Activated CD4-positive, alpha-beta T cell treated with anti-CD3 and anti-CD28 coated beads for 36 hours (primary cell): ENCODE data around the gene CEP85L. TPM values are rescaled to one million over a fixed set of nuclear protein-coding genes. Genes with fewer than 3 reads are reported as not detected.
A peak's percentile ranks its signal among the peaks of the same experiment; 100 is the strongest.

Experiments
- ATAC-seq: fragments of 200-7000 bp; cut with Tn5 transposase; one replicate; pipeline ENCODE4 v1.10.0; 2021; ENCODE audit warnings: mild to moderate bottlenecking, moderate library complexity
- CTCF ChIA-PET: fragments of 350-600 bp; sonication (Branson Sonifier 250); formaldehyde crosslinking; loops from one replicate; lab custom pipeline; 2021; ENCODE audit warnings: antibody characterized with exemption; lab: Charles Lee
- POLR2A ChIA-PET: fragments of 350-600 bp; sonication (Branson Sonifier 250); formaldehyde crosslinking; loops from one replicate; lab custom pipeline; 2021; ENCODE audit warnings: antibody characterized with exemption, inconsistent platforms; lab: Charles Lee
- DNase-seq: peaks from one replicate; pipeline ENCODE4 v3.0.0-alpha.2; 2020
- H3K27ac Mint-ChIP-seq: one replicate; pipeline ENCODE4 v1.8.0; 2021; ENCODE audit warnings: mixed read lengths
- H3K27me3 Mint-ChIP-seq: one replicate; pipeline ENCODE4 v1.8.0; 2021; ENCODE audit warnings: mixed read lengths
- H3K36me3 Mint-ChIP-seq: one replicate; pipeline ENCODE4 v1.8.0; 2021; ENCODE audit warnings: low read depth, mixed read lengths
- H3K4me1 Mint-ChIP-seq: one replicate; pipeline ENCODE4 v1.8.0; 2021; ENCODE audit warnings: mixed read lengths
- H3K4me3 Mint-ChIP-seq: one replicate; pipeline ENCODE4 v1.8.0; 2021; ENCODE audit warnings: mild to moderate bottlenecking, moderate library complexity, mixed read lengths
- H3K9me3 Mint-ChIP-seq: one replicate; pipeline ENCODE4 v1.8.0; 2021; ENCODE audit warnings: low read depth, mixed read lengths
- intact Hi-C, 2 experiments: fragments of 100-400 bp; cut with DNase I in 1 of 2; cut with micrococcal nuclease in 1 of 2; formaldehyde crosslinking; loops; one replicate each; pipeline versions ENCODE4 v1.14.2 to v1.15.1; 2022 to 2024; cut with DNase I, micrococcal nuclease
- total RNA-seq, 2 experiments: library from RNA; stranded (reverse); gene quantifications; one replicate each; pipeline ENCODE4 v1.2.3, GENCODE V29; 2021

The CEP85L gene
- total RNA-seq, 2 experiments from 2014 or later: 29.5 to 29.7 TPM

GRCh38 chr6:118644007-118644406, 7.4 kb downstream of the CEP85L start:
- H3K4me3 Mint-ChIP-seq: no peak overlapping the region
- ChIA-PET CTCF (interaction anchor here (0.6 to 0.9 kb wide), 2 partner anchors 14 to 50 kb away, joined by 3 to 4 read pairs; no protein-coding TSS in a partner anchor), POLR2A (no interaction called here)
- H3K27me3 Mint-ChIP-seq: no peaks in the 10 kb centered on the region
- intact Hi-C loops: no loop called here
- no peaks in the 10 kb centered on the region for H3K9me3 Mint-ChIP-seq
- peaks cover 53% of the 10 kb centered on the region for H3K4me1 Mint-ChIP-seq
- H3K36me3 Mint-ChIP-seq: peaks cover 10% of the 10 kb centered on the region
- no peak overlapping the region for H3K27ac Mint-ChIP-seq
- DNase-seq: no peak
- peak; percentile 36 for ATAC-seq

DNA sequence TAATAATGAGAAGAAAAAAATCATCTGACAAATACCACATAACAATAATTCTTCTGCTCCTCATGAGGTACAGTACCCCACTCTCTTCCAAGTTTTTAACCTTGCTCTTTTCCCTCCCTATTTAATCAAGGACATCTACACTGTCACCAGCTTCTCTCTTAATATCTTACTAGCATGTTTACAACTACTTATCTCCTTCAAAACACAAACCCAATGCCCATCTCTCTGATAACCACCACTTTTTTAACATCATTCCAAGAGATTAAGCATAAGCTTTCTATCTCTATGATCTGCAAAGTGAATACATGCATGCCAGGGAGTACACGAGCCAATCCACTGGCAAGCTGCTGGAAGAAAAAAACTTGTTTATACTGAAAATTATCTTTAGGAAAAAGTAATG, 10.3 kb downstream of the CEP85L start:
- no peak overlapping the region for H3K4me3 Mint-ChIP-seq
- intact Hi-C loops: no loop called here
- no peak for DNase-seq
- no peak for ATAC-seq
- ChIA-PET POLR2A (interaction anchor here (0.6 kb wide), 1 partner anchor 24 kb away, joined by 3 read pairs; no protein-coding TSS in a partner anchor), CTCF (interaction anchor here (1.1 to 1.8 kb wide), 3 partner anchors 9 to 10 kb away, joined by 3 to 6 read pairs (median 4); partner anchors contain the start of gene CEP85L)
- peaks cover 66% of the 10 kb centered on the region for H3K4me1 Mint-ChIP-seq
- H3K27ac Mint-ChIP-seq: no peak overlapping the region
- no peaks in the 10 kb centered on the region for H3K27me3 Mint-ChIP-seq
- H3K36me3 Mint-ChIP-seq: peaks cover 17% of the 10 kb centered on the region
- peaks cover 2% of the 10 kb centered on the region for H3K9me3 Mint-ChIP-seq

GRCh38 chr6:118639054-118639964, 12.1 kb downstream of the CEP85L start:
- intact Hi-C loops: no loop called here
- peaks cover 2% of the 10 kb centered on the region for H3K9me3 Mint-ChIP-seq
- peaks cover 69% of the 10 kb centered on the region for H3K4me1 Mint-ChIP-seq
- DNase-seq (no peak), ATAC-seq (peak; percentile 51)
- H3K36me3 Mint-ChIP-seq: peaks cover 14% of the 10 kb centered on the region
- ChIA-PET CTCF (interaction anchor here (0.9 to 2.3 kb wide), 8 partner anchors 11 to 471 kb away, joined by 3 to 6 read pairs (median 4); no protein-coding TSS in a partner anchor), POLR2A (interaction anchor here (0.5 kb wide), 1 partner anchor 70 kb away, joined by 3 read pairs; no protein-coding TSS in a partner anchor)
- H3K27ac Mint-ChIP-seq: no peak overlapping the region
- no peaks in the 10 kb centered on the region for H3K27me3 Mint-ChIP-seq
- H3K4me3 Mint-ChIP-seq: no peak overlapping the region

DNA sequence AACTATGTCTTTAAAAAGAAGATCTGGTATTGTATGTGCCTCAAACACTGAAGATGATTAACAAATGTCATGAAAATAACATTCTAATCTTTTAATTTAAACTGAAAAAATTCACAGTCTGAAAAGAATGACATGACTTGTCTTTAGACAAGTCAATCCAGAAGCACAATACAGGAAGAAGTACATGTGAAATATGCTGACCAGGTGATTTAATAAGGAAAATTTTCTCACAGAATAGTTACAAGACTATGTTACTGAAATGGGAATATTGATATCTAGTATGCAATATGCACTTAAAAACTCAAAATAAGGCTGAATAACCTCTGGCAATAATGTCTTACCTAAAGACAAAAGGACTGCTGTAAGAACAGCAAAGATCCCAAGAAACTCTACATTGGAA, 13.1 kb downstream of the CEP85L start:
- Mint-ChIP-seq H3K36me3 (peaks cover 16% of the 10 kb centered on the region), H3K27ac (no peak overlapping the region), H3K9me3 (peaks cover 2% of the 10 kb centered on the region), H3K4me3 (no peak overlapping the region), H3K27me3 (no peaks in the 10 kb centered on the region), H3K4me1 (peaks cover 65% of the 10 kb centered on the region)
- POLR2A ChIA-PET: no interaction called here
- intact Hi-C loops: no loop called here
- ATAC-seq: no peak
- CTCF ChIA-PET: interaction anchor here (1.5 to 2.3 kb wide), 2 partner anchors 73 to 97 kb away, joined by 3 to 6 read pairs; no protein-coding TSS in a partner anchor
- DNase-seq: no peak

- no peak overlapping the region for H3K27ac Mint-ChIP-seq
- no peak overlapping the region for H3K4me3 Mint-ChIP-seq
- ATAC-seq (no peak), DNase-seq (no peak)
- H3K27me3 Mint-ChIP-seq: no peaks in the 10 kb centered on the region
- peaks cover 28% of the 10 kb centered on the region for H3K36me3 Mint-ChIP-seq
- peaks cover 73% of the 10 kb centered on the region for H3K4me1 Mint-ChIP-seq
- ChIA-PET POLR2A (interaction anchor here (0.7 kb wide), 2 partner anchors 145 to 149 kb away, joined by 3 to 4 read pairs; no protein-coding TSS in a partner anchor), CTCF (interaction anchor here (1.0 to 2.6 kb wide), 8 partner anchors 10 to 141 kb away, joined by 3 to 7 read pairs (median 4); partner anchors contain the start of gene CEP85L)
- peaks cover 2% of the 10 kb centered on the region for H3K9me3 Mint-ChIP-seq
- intact Hi-C loops: no loop called here
Measured at GRCh38 chr6:118635909-118636735, 15.3 kb downstream of the CEP85L start.

GRCh38 chr6:118632359-118632758, 19.0 kb downstream of the CEP85L start:
- peak; percentile 75 for ATAC-seq
- Mint-ChIP-seq H3K27ac (no peak overlapping the region), H3K4me3 (no peak overlapping the region)

GRCh38 chr6:118630923-118631322, 20.5 kb downstream of the CEP85L start:
- ATAC-seq (no peak), DNase-seq (no peak)
- H3K9me3 Mint-ChIP-seq: peaks cover 8% of the 10 kb centered on the region
- H3K4me1 Mint-ChIP-seq: peaks cover 69% of the 10 kb centered on the region
- no peak overlapping the region for H3K4me3 Mint-ChIP-seq
- intact Hi-C loops: no loop called here
- ChIA-PET POLR2A (no interaction called here), CTCF (interaction anchor here (1.3 kb wide), 1 partner anchor 24 kb away, joined by 4 read pairs; no protein-coding TSS in a partner anchor)
- no peak overlapping the region for H3K27ac Mint-ChIP-seq
- H3K36me3 Mint-ChIP-seq: peaks cover 58% of the 10 kb centered on the region
- no peaks in the 10 kb centered on the region for H3K27me3 Mint-ChIP-seq

More at GRCh38 chr6:118632359-118632758, 19.0 kb downstream of the CEP85L start:
- Mint-ChIP-seq H3K4me1 (peaks cover 70% of the 10 kb centered on the region), H3K36me3 (peaks cover 57% of the 10 kb centered on the region), H3K27me3 (no peaks in the 10 kb centered on the region), H3K9me3 (peaks cover 2% of the 10 kb centered on the region)
- intact Hi-C loops: no loop called here
- CTCF ChIA-PET: interaction anchor here (0.7 to 1.5 kb wide), 3 partner anchors 9 to 168 kb away, joined by 3 read pairs; no protein-coding TSS in a partner anchor
- POLR2A ChIA-PET: no interaction called here
- peak; percentile 36 for DNase-seq

- ATAC-seq: no peak
- H3K27ac Mint-ChIP-seq: peak overlapping the region; percentile 4
- H3K27me3 Mint-ChIP-seq: no peaks in the 10 kb centered on the region
- peaks cover 62% of the 10 kb centered on the region for H3K4me1 Mint-ChIP-seq
- H3K9me3 Mint-ChIP-seq: peaks cover 10% of the 10 kb centered on the region
- POLR2A ChIA-PET: interaction anchor here (0.7 kb wide), 1 partner anchor 79 kb away, joined by 3 read pairs; no protein-coding TSS in a partner anchor
- intact Hi-C loops: no loop called here
- no peak for DNase-seq
- no peak overlapping the region for H3K4me3 Mint-ChIP-seq
- peaks cover 63% of the 10 kb centered on the region for H3K36me3 Mint-ChIP-seq
- CTCF ChIA-PET: no interaction called here
Measured at GRCh38 chr6:118630067-118630466, 21.3 kb downstream of the CEP85L start.

DNA sequence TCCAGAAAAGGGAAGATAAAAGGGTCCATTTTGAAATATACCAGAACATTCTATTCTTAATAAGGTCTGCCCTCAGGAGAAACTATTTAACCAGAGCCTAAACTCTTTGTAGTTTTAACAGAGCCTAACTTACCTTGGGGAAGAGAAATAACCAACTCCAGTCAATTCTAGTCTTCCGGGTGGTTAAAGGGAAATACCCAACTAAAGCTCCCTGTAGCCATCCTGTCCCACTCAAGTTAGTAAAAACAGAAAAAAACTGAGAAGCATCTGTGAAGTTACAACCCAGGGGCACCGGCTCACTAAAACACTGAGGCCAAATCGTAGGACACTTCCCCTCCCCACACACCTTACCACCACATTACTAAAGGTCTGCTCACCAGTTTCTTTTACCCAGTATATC, 23.7 kb downstream of the CEP85L start:
- Mint-ChIP-seq H3K27ac (no peak overlapping the region), H3K4me1 (peaks cover 62% of the 10 kb centered on the region), H3K27me3 (no peaks in the 10 kb centered on the region), H3K4me3 (no peak overlapping the region), H3K9me3 (peaks cover 10% of the 10 kb centered on the region), H3K36me3 (peaks cover 64% of the 10 kb centered on the region)
- intact Hi-C loops: no loop called here
- ATAC-seq: peak; percentile 48
- CTCF ChIA-PET: interaction anchor here (0.9 to 1.1 kb wide), 2 partner anchors 12 to 173 kb away, joined by 3 to 4 read pairs; no protein-coding TSS in a partner anchor
- POLR2A ChIA-PET: no interaction called here
- DNase-seq: no peak

DNA sequence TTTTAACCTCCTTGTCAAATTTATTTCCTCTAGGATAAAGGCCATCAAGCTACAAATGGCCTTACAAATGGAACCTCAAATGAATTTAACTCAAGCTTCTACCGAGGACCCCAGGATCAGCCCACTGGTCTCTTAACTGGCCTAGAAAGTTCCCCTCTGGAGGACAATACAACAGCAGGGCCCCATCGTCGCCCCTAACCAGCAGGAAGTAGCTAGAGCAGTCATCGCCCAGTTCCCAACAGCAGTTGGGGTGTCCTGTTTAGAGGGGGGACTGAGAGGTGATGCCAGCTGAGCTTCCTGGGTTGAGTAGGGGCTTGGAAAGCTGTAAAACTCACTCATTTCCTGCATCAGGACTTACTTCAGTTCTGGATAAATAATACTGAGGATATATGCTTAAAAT, 25.6 kb downstream of the CEP85L start:
- ATAC-seq (no peak), DNase-seq (peak; percentile 37)
- intact Hi-C loops: no loop called here
- H3K4me1 Mint-ChIP-seq: peaks cover 55% of the 10 kb centered on the region
- H3K36me3 Mint-ChIP-seq: peaks cover 50% of the 10 kb centered on the region
- peaks cover 10% of the 10 kb centered on the region for H3K9me3 Mint-ChIP-seq
- ChIA-PET POLR2A (no interaction called here), CTCF (interaction anchor here (0.6 to 1.8 kb wide), 7 partner anchors 9 to 1795 kb away, joined by 3 to 7 read pairs (median 4); no protein-coding TSS in a partner anchor)
- H3K27ac Mint-ChIP-seq: no peak overlapping the region
- H3K4me3 Mint-ChIP-seq: no peak overlapping the region
- no peaks in the 10 kb centered on the region for H3K27me3 Mint-ChIP-seq
